Prostate gland (tissue), 2 donors: ENCODE data around the gene CDT1.

ENCODE experiments used
- POLR2A ChIP-seq: fragments of 450-650 bp; IDR thresholded peaks from one replicate; pipeline ENCODE4 v1.6.1; 2016; ENCODE audit warnings: antibody characterized with exemption, mild to moderate bottlenecking
- POLR2AphosphoS5 ChIP-seq: sonication (generic); formaldehyde crosslinking; IDR thresholded peaks from one replicate; pipeline ENCODE4 v1.6.1; 2017; ENCODE audit warnings: antibody characterized with exemption
- TF ChIP-seq, protein P1 (sequence below), 4 experiments: fragments of 200-600 bp in 2 of 4; fragments of 450-650 bp in 2 of 4; sonication (generic) in 2 of 4; IDR thresholded peaks; 1 replicate in 3 of 4; 2 replicates in 1 of 4; pipeline ENCODE4 v1.5.1; 2016 to 2019; ENCODE audit warnings: antibody characterized with exemption in 4 of 4, mild to moderate bottlenecking in 2 of 4, moderate library complexity in 2 of 4

GRCh38 chr16:88840600-88841215, 37.1 kb downstream of the CDT1 start:
- TF ChIP-seq POLR2A (no peak), POLR2AphosphoS5 (no peak)
- TF ChIP-seq, protein P1, sequence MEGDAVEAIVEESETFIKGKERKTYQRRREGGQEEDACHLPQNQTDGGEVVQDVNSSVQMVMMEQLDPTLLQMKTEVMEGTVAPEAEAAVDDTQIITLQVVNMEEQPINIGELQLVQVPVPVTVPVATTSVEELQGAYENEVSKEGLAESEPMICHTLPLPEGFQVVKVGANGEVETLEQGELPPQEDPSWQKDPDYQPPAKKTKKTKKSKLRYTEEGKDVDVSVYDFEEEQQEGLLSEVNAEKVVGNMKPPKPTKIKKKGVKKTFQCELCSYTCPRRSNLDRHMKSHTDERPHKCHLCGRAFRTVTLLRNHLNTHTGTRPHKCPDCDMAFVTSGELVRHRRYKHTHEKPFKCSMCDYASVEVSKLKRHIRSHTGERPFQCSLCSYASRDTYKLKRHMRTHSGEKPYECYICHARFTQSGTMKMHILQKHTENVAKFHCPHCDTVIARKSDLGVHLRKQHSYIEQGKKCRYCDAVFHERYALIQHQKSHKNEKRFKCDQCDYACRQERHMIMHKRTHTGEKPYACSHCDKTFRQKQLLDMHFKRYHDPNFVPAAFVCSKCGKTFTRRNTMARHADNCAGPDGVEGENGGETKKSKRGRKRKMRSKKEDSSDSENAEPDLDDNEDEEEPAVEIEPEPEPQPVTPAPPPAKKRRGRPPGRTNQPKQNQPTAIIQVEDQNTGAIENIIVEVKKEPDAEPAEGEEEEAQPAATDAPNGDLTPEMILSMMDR (IDR thresholded peaks at IDR 0.05): no peak
